GM10847 (cell line): ENCODE results near the gene ZSCAN4.

Source experiments
- POLR2A ChIP-seq: IDR thresholded peaks from 2 replicates; pipeline ENCODE4 v1.6.1; 2011; ENCODE audit not compliant: insufficient read length; ENCODE audit errors: extremely low read depth

Gene ZSCAN4

GRCh38 chr19:57664269-57665127 lies 4.2 kb upstream of the ZSCAN4 start:
- TF ChIP-seq POLR2A = no peak

GRCh38 chr19:57665261-57665806 lies 3.4 kb upstream of the ZSCAN4 start:
- no peak for TF ChIP-seq POLR2A

GRCh38 chr19:57667228-57667627 lies 1.5 kb upstream of the ZSCAN4 start:
- no peak for TF ChIP-seq POLR2A

- no peak for TF ChIP-seq POLR2A
Observed at GRCh38 chr19:57671124-57671895, 2.6 kb downstream of the ZSCAN4 start.

- no peak for TF ChIP-seq POLR2A
Observed at GRCh38 chr19:57672466-57672865, 3.7 kb downstream of the ZSCAN4 start.

- no peak for TF ChIP-seq POLR2A
Observed at GRCh38 chr19:57675881-57676280, 7.1 kb downstream of the ZSCAN4 start.

GRCh38 chr19:57682226-57682766 lies 13.6 kb downstream of the ZSCAN4 start:
- no peak for TF ChIP-seq POLR2A

- no peak for TF ChIP-seq POLR2A
Observed at GRCh38 chr19:57686727-57687126, 18.0 kb downstream of the ZSCAN4 start.

- no peak for TF ChIP-seq POLR2A
Observed at GRCh38 chr19:57687363-57688010, 18.8 kb downstream of the ZSCAN4 start.

- no peak for TF ChIP-seq POLR2A
Observed at GRCh38 chr19:57688011-57688763, 19.5 kb downstream of the ZSCAN4 start.

- no peak for TF ChIP-seq POLR2A
Observed at GRCh38 chr19:57689750-57690149, 21.0 kb downstream of the ZSCAN4 start.

- TF ChIP-seq POLR2A = no peak
Observed at GRCh38 chr19:57701625-57702024, 32.9 kb downstream of the ZSCAN4 start.

GRCh38 chr19:57706346-57706745 lies 37.6 kb downstream of the ZSCAN4 start:
- no peak for TF ChIP-seq POLR2A

GRCh38 chr19:57708641-57709361 lies 40.1 kb downstream of the ZSCAN4 start, which contains the start of gene ZNF154:
Gene ZNF154, minus strand, starts transcription at chr19:57709204. Its CDS starts 233 bp downstream, at chr19:57708971.
- no peak for TF ChIP-seq POLR2A
